ENCODE results near the gene PLD1. TPM values are rescaled to one million over a fixed set of nuclear protein-coding genes. Genes with fewer than 3 reads are reported as not detected.

PLD1 gene
- total RNA-seq, 1 donor from 2014 or later, result 15.9 TPM

GRCh38 chr3:171622126-171622525 is 188.2 kb downstream of the PLD1 start:
- no peak for DNase-seq (ENCODE audit: low spot score)

GRCh38 chr3:171620825-171621434 is 189.4 kb downstream of the PLD1 start:
- no peak for DNase-seq (ENCODE audit: low spot score)

GRCh38 chr3:171616798-171617197 is 193.5 kb downstream of the PLD1 start:
- DNase-seq (ENCODE audit: low spot score), result no peak

GRCh38 chr3:171615686-171616085 is 194.6 kb downstream of the PLD1 start:
- DNase-seq (ENCODE audit: low spot score), result no peak

GRCh38 chr3:171615281-171615680 is 195.0 kb downstream of the PLD1 start:
- DNase-seq (ENCODE audit: low spot score), result no peak

GRCh38 chr3:171614318-171614921 is 195.9 kb downstream of the PLD1 start:
- DNase-seq (ENCODE audit: low spot score), result no peak

- DNase-seq (ENCODE audit: low spot score), result no peak
Observed at GRCh38 chr3:171607452-171607851, 202.8 kb downstream of the PLD1 start.

- DNase-seq (ENCODE audit: low spot score), result no peak
Observed at GRCh38 chr3:171606151-171606751, 204.0 kb downstream of the PLD1 start.

- no peak for DNase-seq (ENCODE audit: low spot score)
Observed at GRCh38 chr3:171604370-171604769, 205.9 kb downstream of the PLD1 start.

GRCh38 chr3:171602072-171602471 is 208.2 kb downstream of the PLD1 start:
- DNase-seq (ENCODE audit: low spot score), result no peak

GRCh38 chr3:171600030-171600429 is 210.3 kb downstream of the PLD1 start:
- DNase-seq (ENCODE audit: low spot score), result no peak

- no peak for DNase-seq (ENCODE audit: low spot score)
Observed at GRCh38 chr3:171598990-171599389, 211.3 kb downstream of the PLD1 start.

GRCh38 chr3:171592786-171593185 is 217.5 kb downstream of the PLD1 start:
- DNase-seq (ENCODE audit: low spot score), result no peak

GRCh38 chr3:171591070-171591469 is 219.2 kb downstream of the PLD1 start:
- DNase-seq (ENCODE audit: low spot score), result no peak

GRCh38 chr3:171586274-171586673 is 224.0 kb downstream of the PLD1 start:
- DNase-seq (ENCODE audit: low spot score), result no peak

- DNase-seq (ENCODE audit: low spot score), result no peak
Observed at GRCh38 chr3:171585039-171585438, 225.2 kb downstream of the PLD1 start.

GRCh38 chr3:171584100-171584499 is 226.2 kb downstream of the PLD1 start:
- DNase-seq (ENCODE audit: low spot score), result no peak

- no peak for DNase-seq (ENCODE audit: low spot score)
Observed at GRCh38 chr3:171574556-171575240, 235.6 kb downstream of the PLD1 start.

GRCh38 chr3:171569571-171570132 is 240.6 kb downstream of the PLD1 start:
- no peak for DNase-seq (ENCODE audit: low spot score)

- DNase-seq (ENCODE audit: low spot score), result no peak
Observed at GRCh38 chr3:171568766-171569165, 241.5 kb downstream of the PLD1 start.

- DNase-seq (ENCODE audit: low spot score), result no peak
Observed at GRCh38 chr3:171566803-171567422, 243.4 kb downstream of the PLD1 start.
